K562 (cell line): ENCODE measurements around the gene EIPR1. TPM values are rescaled to one million over a fixed set of nuclear protein-coding genes. Genes with fewer than 3 reads are reported as not detected.

ENCODE experiments used
- ATAC-seq: fragments of 200-7000 bp; cut with Tn5 transposase; 3 replicates; pipeline ENCODE4 v1.9.1; 2020; ENCODE audit warnings: moderate library complexity
- BruUV-seq: library from RNA; stranded (reverse); fragments of 400-500 nt; replicated peaks from 2 replicates; lab custom pipeline; 2021; lab: Mats Ljungman, UMichigan
- CTCF ChIA-PET: fragments of 300-600 bp; formaldehyde crosslinking; extraction: SDS; loops from one replicate; lab custom pipeline; 2021; ENCODE audit warnings: low intra/inter-chr PET ratio; lab: Yijun Ruan, JAX
- POLR2A ChIA-PET: fragments of 300-600, 350-650 bp; sonication (Branson Sonifier 250); formaldehyde crosslinking; extraction: SDS; loops from one replicate; lab custom pipeline; 2021; ENCODE audit warnings: antibody characterized with exemption, inconsistent platforms; lab: Yijun Ruan, JAX
- DNase-seq, 4 experiments: peaks; one replicate each; pipeline versions ENCODE4 v3.0.0 to v3.0.0-alpha.2; 2011 to 2018; ENCODE audit warnings: low spot score in 3 of 4, mixed read lengths in 3 of 4; ENCODE audit errors: extremely low read depth in 1 of 4
- FAIRE-seq: peaks from 2 replicates; lab custom pipeline; 2011; peaks lifted over from hg19 to GRCh38; lab: Jason Lieb, UNC
- H2AFZ ChIP-seq: 2 replicates; pipeline ENCODE4 v1.6.0; 2011; ENCODE audit warnings: low read depth, low read length, control low read depth, inconsistent platforms
- H3K27ac ChIP-seq: fragments of 200-600 bp; 3 replicates; pipeline ENCODE4 v1.8.0; 2011; ENCODE audit warnings: low read depth, mild to moderate bottlenecking, control low read depth, inconsistent platforms, low read length, moderate library complexity, mixed read lengths; ENCODE audit errors: extremely low read depth
- H3K27me3 ChIP-seq, 2 experiments: fragments of 300-600 bp in 1 of 2; 2 replicates in 1 of 2; 3 replicates in 1 of 2; pipeline versions ENCODE4 v1.6.0 to v1.8.0; 2011; ENCODE audit warnings: inconsistent platforms in 2 of 2, low read length in 2 of 2, mild to moderate bottlenecking in 1 of 2, mixed read lengths in 1 of 2, moderate library complexity in 1 of 2; ENCODE audit not compliant: control insufficient read depth in 2 of 2, insufficient read depth in 2 of 2
- H3K36me3 ChIP-seq: fragments of 300-600 bp; 3 replicates; pipeline ENCODE4 v1.8.0; 2011; ENCODE audit warnings: mild to moderate bottlenecking, low read length, inconsistent platforms; ENCODE audit not compliant: control insufficient read depth, insufficient read depth
- H3K4me1 ChIP-seq, 2 experiments: fragments of 200-600 bp in 1 of 2; replicated peaks in 1 of 2; 2 replicates in 1 of 2; 3 replicates in 1 of 2; pipeline versions ENCODE4 v1.5.1 to v1.8.0; 2011; ENCODE audit warnings: inconsistent platforms in 2 of 2, low read length in 2 of 2, mild to moderate bottlenecking in 1 of 2, mixed read lengths in 1 of 2, moderate library complexity in 1 of 2; ENCODE audit not compliant: control insufficient read depth in 2 of 2, insufficient read depth in 2 of 2
- H3K4me2 ChIP-seq: 2 replicates; pipeline ENCODE4 v1.6.1; 2011; ENCODE audit warnings: low read length, control low read depth, inconsistent platforms, mixed read lengths; ENCODE audit not compliant: insufficient read depth
- H3K4me3 ChIP-seq: fragments of 200-600 bp; sonication (generic), shearing (Covaris generic); 2 replicates; pipeline ENCODE4 v1.5.1; 2016; ENCODE audit warnings: control low read depth, inconsistent platforms
- H3K79me2 ChIP-seq: fragments of 200-600 bp; 3 replicates; pipeline ENCODE4 v1.8.0; 2011; ENCODE audit warnings: low read length, inconsistent platforms; ENCODE audit not compliant: control insufficient read depth, insufficient read depth
- H3K9ac ChIP-seq, 2 experiments: 2 replicates each; pipeline versions ENCODE4 v1.6.0 to v1.6.1; 2011; ENCODE audit warnings: low read depth in 2 of 2, low read length in 2 of 2, control low read depth in 1 of 2, inconsistent platforms in 1 of 2, mild to moderate bottlenecking in 1 of 2, mixed read lengths in 1 of 2; ENCODE audit not compliant: insufficient read depth in 1 of 2
- H3K9me1 ChIP-seq: one replicate; pipeline ENCODE4 v1.6.0; 2011; ENCODE audit warnings: inconsistent platforms, mild to moderate bottlenecking, low read length, moderate library complexity; ENCODE audit not compliant: control insufficient read depth, insufficient read depth
- H3K9me3 ChIP-seq: replicated peaks from 2 replicates; pipeline ENCODE4 v1.5.1; 2011; ENCODE audit warnings: low read depth, low read length, inconsistent platforms; ENCODE audit not compliant: control insufficient read depth, insufficient read depth
- H4K20me1 ChIP-seq: replicated peaks from 2 replicates; pipeline ENCODE4 v1.6.1; 2011; ENCODE audit warnings: low read length, inconsistent platforms, mixed read lengths; ENCODE audit not compliant: control insufficient read depth, insufficient read depth
- MEIS2 ChIP-seq: fragments of 450-650 bp; IDR thresholded peaks from 2 replicates; pipeline ENCODE4 v1.6.1; 2014; ENCODE audit warnings: mild to moderate bottlenecking; ENCODE audit not compliant: partially characterized antibody
- POLR2H ChIP-seq: IDR thresholded peaks from 2 replicates; pipeline ENCODE4 v1.6.1; 2016; ENCODE audit warnings: missing genetic modification characterization, low read depth, mild to moderate bottlenecking, control low read depth, missing compliant biosample characterization, moderate library complexity
- RFX1 ChIP-seq: fragments of 450-650 bp; IDR thresholded peaks from 2 replicates; pipeline ENCODE4 v1.6.1; 2016; ENCODE audit warnings: mild to moderate bottlenecking, moderate library complexity
- WGBS: fragments of 100-300 bp; shearing (Covaris generic); methylation state at CpG from one replicate; pipeline ENCODE4 v1.1.6; 2016; ENCODE audit warnings: low coverage, mixed read lengths; ENCODE audit not compliant: insufficient coverage; ENCODE audit errors: missing lambda C conversion rate; 5-methylcytosine and 5-hydroxymethylcytosine counted together
- in situ Hi-C: fragments of 300-500 bp; cut with MboI; formaldehyde crosslinking; loops from 4 replicates; pipeline ENCODE4 v1.15.0; 2018; ENCODE audit warnings: inconsistent platforms, mixed read lengths
- intact Hi-C: fragments of 100-400 bp; cut with micrococcal nuclease; formaldehyde crosslinking; loops from 2 replicates; pipeline ENCODE4 v1.14.2; 2022
- polyA plus RNA-seq, 8 experiments: library from polyadenylated mRNA; depleted of rRNA in 4 of 8; stranded (reverse) in 5 of 8; unstranded in 3 of 8; fragments of >200 nt; fragmentation: Nextera tagmentation in 2 of 8; fragmentation: Illumina TruSeq in 1 of 8; extraction: Ambion mirVana in 2 of 8; extraction: Trizol in 1 of 8; gene quantifications; 2 replicates each; pipeline versions ENCODE4 v1.2.1 to v1.2.3, GENCODE V29; 2011 to 2014; ENCODE audit warnings: inconsistent platforms in 1 of 8, missing spikeins in 1 of 8
- total RNA-seq, 7 experiments: library from RNA; depleted of rRNA in 6 of 7; stranded (reverse); fragments of >200 nt in 6 of 7; fragmentation: Illumina TruSeq in 2 of 7; extraction: Trizol in 2 of 7; gene quantifications; 2 replicates each; pipeline versions ENCODE4 v1.2.1 to v1.2.3, GENCODE V29; 2011 to 2021; ENCODE audit warnings: low replicate concordance in 1 of 7
- TF ChIP-seq, protein P1 (sequence below): sonication (generic); formaldehyde crosslinking; IDR thresholded peaks from 2 replicates; pipeline ENCODE4 v1.8.0; 2022; ENCODE audit warnings: missing genetic modification reagents, mild to moderate bottlenecking, borderline replicate concordance
- TF ChIP-seq, protein P2 (sequence below): fragments of 450-650 bp; IDR thresholded peaks from 2 replicates; pipeline ENCODE4 v1.6.1; 2016; ENCODE audit warnings: borderline replicate concordance

The EIPR1 gene
- total and polyA plus RNA-seq, 9 of the 15 experiments (the other 6 are each of a cell fraction or from before 2014, with no cell fraction given): 19.9 to 54.4 (median 35.9) TPM

DNA sequence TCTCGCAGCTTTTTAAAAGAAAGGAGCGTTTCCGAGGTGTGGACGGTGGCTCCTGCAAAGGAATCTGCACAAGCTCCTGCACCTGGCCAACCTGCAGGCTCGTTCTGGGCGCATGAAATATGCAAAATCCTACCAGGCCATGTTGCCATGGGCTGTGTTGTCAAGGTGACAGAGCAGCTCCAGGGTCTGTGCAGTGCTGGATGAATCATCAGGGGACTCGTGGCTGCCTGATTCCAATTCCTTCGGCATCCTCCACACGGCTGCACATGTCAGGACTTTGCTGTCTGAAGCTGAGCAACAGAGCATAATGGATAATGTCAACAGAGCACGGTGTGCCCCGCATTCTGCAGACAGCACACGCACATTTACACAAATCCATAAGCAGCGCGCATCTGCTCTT, 120.5 kb downstream of the EIPR1 start:
- BruUV-seq: no TSS peak
- TF ChIP-seq MEIS2 (no peak), RFX1 (peak; percentile 22; the same call in 1 of the 2 replicates)
- no peaks in the 10 kb centered on the region; the same call in 2 of the 3 replicates for H3K79me2 ChIP-seq
- CTCF ChIA-PET: no interaction called here
- POLR2A ChIA-PET: no interaction called here
- FAIRE-seq (no peak), ATAC-seq (no peak), DNase-seq (no peak)
- no peak overlapping the region for H3K4me3 ChIP-seq
- H3K9me3 ChIP-seq: no peaks in the 10 kb centered on the region
- no peak overlapping the region for H3K9ac ChIP-seq
- 95% methylated on average over 14 of the region's 14 CpGs for WGBS
- H3K9me1 ChIP-seq: no peaks in the 10 kb centered on the region
- peaks cover 4% of the 10 kb centered on the region; the same call in 1 of the 3 replicates for H3K36me3 ChIP-seq
- H4K20me1 ChIP-seq: no peaks in the 10 kb centered on the region
- H3K27me3 ChIP-seq: no peaks in the 10 kb centered on the region
- no peaks in the 10 kb centered on the region; a peak in 1 of 5 replicates for H3K4me1 ChIP-seq
- in situ Hi-C loops (no loop called here), intact Hi-C loops (no loop called here)
- H2AFZ ChIP-seq: no peak overlapping the region
- H3K4me2 ChIP-seq: no peak overlapping the region
- H3K27ac ChIP-seq: no peak overlapping the region

DNA sequence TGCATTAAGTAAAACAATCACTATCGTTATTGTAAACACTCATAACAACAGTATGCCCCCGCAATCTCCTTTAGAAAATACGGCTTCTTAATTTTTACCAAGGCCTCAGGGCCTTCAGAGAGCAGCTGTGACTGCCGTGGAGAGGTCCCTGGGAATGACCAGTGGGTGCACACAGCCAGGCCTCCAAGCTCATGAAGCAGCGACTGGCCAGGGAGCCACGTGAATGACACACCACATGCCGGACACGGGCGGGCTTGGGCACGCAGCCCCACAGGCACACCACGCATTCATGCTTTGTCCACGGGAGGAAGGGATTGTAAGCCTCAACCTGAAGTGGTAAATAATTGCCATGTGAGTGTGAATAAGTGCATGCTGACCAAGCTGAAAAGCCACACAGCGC, 121.0 kb downstream of the EIPR1 start:
- H3K4me1 ChIP-seq: no peaks in the 10 kb centered on the region; a peak in 1 of 5 replicates
- H3K27ac ChIP-seq: no peak overlapping the region
- ChIA-PET POLR2A (no interaction called here), CTCF (no interaction called here)
- H3K4me2 ChIP-seq: no peak overlapping the region
- H3K4me3 ChIP-seq: no peak overlapping the region
- WGBS: 96% methylated on average over 10 of the region's 13 CpGs
- no peak overlapping the region for H3K9ac ChIP-seq
- TF ChIP-seq, protein P1, sequence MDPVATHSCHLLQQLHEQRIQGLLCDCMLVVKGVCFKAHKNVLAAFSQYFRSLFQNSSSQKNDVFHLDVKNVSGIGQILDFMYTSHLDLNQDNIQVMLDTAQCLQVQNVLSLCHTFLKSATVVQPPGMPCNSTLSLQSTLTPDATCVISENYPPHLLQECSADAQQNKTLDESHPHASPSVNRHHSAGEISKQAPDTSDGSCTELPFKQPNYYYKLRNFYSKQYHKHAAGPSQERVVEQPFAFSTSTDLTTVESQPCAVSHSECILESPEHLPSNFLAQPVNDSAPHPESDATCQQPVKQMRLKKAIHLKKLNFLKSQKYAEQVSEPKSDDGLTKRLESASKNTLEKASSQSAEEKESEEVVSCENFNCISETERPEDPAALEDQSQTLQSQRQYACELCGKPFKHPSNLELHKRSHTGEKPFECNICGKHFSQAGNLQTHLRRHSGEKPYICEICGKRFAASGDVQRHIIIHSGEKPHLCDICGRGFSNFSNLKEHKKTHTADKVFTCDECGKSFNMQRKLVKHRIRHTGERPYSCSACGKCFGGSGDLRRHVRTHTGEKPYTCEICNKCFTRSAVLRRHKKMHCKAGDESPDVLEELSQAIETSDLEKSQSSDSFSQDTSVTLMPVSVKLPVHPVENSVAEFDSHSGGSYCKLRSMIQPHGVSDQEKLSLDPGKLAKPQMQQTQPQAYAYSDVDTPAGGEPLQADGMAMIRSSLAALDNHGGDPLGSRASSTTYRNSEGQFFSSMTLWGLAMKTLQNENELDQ (CRISPR knock-in tag): no peak
- TF ChIP-seq, protein P2, sequence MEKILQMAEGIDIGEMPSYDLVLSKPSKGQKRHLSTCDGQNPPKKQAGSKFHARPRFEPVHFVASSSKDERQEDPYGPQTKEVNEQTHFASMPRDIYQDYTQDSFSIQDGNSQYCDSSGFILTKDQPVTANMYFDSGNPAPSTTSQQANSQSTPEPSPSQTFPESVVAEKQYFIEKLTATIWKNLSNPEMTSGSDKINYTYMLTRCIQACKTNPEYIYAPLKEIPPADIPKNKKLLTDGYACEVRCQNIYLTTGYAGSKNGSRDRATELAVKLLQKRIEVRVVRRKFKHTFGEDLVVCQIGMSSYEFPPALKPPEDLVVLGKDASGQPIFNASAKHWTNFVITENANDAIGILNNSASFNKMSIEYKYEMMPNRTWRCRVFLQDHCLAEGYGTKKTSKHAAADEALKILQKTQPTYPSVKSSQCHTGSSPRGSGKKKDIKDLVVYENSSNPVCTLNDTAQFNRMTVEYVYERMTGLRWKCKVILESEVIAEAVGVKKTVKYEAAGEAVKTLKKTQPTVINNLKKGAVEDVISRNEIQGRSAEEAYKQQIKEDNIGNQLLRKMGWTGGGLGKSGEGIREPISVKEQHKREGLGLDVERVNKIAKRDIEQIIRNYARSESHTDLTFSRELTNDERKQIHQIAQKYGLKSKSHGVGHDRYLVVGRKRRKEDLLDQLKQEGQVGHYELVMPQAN: no peak
- TF ChIP-seq POLR2H: no peak
- peaks cover 4% of the 10 kb centered on the region; the same call in 1 of the 3 replicates for H3K36me3 ChIP-seq
- H3K9me1 ChIP-seq: no peaks in the 10 kb centered on the region
- in situ Hi-C loops: no loop called here
- H3K27me3 ChIP-seq: no peaks in the 10 kb centered on the region
- no TSS peak for BruUV-seq
- ATAC-seq: no peak
- no peak overlapping the region for H2AFZ ChIP-seq
- H3K79me2 ChIP-seq: no peaks in the 10 kb centered on the region; the same call in 2 of the 3 replicates
- intact Hi-C loops: no loop called here
- no peaks in the 10 kb centered on the region; the same call in 1 of the 2 replicates for H4K20me1 ChIP-seq
- FAIRE-seq: no peak
- no peaks in the 10 kb centered on the region for H3K9me3 ChIP-seq
- DNase-seq: no peak
